GM21619 (cell line): Measurements from ENCODE around the gene IZUMO4.

Experiments used
- ATAC-seq: cut with Tn5 transposase; IDR thresholded peaks from one replicate; pipeline ENCODE4 v1.9.1; 2021; ENCODE audit not compliant: unreplicated experiment

The IZUMO4 gene, protein sequence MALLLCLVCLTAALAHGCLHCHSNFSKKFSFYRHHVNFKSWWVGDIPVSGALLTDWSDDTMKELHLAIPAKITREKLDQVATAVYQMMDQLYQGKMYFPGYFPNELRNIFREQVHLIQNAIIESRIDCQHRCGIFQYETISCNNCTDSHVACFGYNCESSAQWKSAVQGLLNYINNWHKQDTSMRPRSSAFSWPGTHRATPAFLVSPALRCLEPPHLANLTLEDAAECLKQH

DNA sequence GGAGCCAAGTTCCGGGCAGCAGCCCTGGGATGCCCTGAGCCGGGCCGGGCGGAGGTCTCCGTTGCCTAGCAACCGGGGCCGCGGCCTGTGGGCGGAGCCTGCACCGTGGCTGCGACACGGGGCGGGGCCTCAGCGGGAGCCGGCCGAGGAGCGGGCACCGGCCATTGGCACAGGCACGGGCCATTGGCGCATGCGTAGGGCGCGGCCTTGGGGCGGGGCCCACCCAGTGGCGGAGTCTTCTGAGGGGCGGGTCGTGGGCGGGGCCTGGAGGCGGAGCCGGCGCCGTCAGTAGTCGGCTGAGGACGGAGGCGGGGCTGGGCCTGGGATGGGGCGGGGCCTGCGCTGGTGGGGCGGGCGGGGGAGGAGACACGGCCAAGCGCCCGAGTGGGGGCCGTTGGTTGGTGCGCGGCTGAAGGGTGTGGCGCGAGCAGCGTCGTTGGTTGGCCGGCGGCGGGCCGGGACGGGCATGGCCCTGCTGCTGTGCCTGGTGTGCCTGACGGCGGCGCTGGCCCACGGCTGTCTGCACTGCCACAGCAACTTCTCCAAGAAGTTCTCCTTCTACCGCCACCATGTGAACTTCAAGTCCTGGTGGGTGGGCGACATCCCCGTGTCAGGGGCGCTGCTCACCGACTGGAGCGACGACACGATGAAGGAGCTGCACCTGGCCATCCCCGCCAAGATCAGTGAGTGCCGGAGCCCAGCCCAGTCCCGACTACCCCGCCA is at the start of gene IZUMO4:
TSS of gene IZUMO4 (plus strand) at position 436 of the 723 bp plus-strand sequence. CDS start at position 467, 31 bp downstream.
- ATAC-seq, result peak; percentile 60

DNA sequence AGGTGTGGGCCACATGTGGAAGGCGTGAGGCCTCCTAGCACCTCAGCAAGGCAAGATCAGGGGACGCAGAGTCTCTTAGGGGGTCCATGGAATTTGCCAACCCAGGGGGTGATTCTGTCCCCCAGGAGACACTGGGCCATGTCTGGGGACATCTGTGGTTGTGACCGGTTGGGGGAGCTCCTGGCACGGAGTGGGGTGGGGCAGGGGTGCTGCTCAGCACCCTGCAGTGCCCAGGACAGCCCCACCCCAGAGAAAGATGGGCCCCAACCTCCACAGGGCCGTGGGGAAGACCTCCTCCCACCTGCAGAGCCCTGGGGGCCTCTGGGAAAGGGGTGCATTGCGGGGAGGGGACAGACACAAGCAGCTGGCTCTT is 49.7 kb upstream of the IZUMO4 start:
- no peak for ATAC-seq

DNA sequence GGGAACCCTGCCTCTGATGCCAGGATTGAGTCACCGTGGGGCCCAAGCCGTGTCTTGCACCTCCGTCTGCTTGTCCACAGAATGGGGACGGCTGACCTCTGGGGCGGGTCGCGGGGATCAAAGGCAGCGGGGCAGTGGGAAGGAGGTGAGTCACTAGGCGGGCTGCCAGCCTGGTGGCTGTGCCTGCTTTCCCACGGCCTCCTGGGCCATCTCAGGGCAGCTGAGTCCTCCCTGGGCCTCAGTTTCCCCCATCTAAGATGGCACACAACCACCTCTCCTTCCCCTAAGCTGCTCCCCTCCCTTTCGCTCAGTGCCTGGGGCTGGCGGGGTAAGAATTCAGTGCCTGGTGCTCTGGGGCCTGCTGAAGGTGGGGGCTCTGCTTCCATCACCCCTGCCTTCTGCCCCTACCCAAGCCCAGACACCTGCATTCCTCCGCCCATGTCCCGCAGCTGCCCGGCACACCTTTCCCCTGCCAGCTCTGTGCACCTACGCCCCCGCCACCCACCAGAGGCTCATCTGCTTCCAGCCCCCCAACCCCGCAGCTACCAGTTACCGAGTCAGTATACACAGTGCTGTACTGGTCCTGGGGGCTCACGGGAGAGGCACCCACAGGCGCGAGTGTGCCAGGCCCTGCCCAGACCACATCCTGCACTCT is 49.1 kb upstream of the IZUMO4 start:
- ATAC-seq, result no peak

DNA sequence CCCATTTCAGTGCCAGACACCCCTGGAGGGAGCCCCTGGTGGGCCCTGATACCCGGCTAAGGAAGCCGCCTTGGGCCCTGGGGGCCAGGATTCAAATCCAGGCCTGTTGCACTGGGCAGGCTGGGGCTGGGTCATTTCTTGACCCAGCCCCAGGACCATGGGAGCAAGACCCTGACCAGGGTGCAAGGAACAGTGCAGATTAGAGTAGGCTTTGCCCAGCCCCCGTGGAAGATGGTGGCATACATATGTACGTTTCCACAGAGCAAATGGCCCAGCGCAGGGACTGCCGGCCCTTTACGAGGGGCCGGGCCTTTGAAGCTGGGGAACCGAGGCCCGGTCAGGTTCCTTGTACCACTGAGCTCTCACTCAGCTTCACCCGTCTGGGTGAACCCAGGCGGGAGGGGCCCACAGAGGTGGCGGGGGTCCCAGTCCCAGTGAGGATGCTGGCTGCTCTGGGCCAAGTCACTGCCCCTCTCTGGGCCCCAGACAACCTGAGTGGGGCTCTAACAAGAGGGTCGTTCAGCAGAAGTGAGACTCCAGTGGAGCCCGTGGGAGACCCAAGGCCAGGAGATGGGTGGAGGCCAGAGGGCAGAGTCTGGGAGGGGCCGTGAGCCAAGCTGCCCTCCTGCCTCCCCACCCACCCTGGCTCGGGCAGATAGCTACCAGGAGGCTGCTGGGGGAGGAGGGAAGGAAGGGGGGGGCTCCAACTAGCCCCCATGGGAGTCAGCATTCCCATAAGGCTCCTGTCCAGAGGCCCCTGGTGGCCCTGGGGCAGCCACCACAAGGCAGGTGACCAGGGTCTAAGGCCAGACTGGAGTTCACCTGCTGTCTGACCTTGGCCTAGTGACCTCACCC is 48.4 kb upstream of the IZUMO4 start:
- ATAC-seq, result no peak

DNA sequence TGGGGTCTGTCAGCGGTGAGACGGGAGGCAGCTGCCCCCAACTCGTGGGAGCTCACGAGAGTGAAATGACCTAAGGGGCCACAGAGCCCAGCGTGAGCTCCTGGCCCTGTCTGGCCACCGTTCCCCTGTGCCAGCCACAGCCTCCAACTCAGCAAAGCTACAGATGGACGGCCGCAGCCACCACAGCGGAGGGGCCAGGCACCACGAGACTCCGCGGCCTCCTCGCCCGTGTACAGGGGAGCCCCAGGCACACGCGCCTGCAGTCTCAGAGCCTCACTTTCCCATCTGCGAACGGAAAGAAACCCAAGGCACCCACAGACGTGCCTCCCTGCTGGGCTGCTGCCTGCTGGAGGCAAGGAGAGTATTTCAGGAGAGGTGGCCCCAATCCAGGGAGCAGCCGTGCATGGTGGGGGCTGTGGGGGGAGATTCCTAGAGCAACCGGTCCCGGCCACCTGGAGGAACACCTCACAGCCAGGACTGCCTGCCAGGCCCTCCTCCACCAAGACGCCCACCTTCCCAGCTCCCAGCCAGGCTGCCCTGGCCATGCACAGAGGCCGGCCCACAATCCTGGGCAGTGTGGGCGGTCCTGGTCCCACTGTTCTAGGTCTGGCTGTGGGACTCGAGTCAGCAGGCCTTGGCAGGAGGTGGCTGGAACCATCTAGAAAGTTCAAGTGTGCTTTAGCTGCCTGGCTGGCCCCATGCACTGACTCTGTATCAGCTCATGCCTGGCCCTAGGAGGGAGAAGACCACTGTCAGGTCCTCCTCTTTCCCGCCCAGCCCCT is 47.6 kb upstream of the IZUMO4 start:
- ATAC-seq, result no peak

DNA sequence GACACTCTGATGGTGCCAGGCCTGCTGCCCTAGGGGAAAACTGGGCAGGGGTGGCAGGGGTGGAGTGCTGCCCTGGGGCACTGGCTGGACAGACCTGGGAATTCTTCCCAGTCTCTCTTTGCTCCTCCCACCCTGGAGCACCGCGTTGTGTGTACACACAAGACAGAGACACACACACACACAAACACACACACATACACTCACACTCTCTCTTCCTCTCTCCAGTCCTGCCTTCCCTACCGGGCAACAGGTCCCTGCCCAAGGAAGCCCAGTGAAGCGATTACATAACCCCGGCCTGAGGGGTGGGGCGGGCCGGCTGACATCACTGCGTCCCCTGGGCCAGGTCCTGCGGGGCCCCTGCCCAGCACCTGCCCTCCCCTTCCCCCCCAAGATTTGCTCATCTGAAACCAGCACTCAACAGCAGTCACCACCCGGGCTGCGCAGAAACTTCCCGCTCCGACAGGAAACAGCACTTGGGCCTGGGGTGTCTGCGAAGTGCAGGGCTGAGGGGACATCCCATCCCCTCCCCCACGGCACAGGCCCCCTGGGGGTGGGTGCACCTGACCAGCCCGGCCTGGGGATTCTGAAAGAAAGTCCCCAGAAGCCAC is 46.9 kb upstream of the IZUMO4 start:
- peak; percentile 9 for ATAC-seq

DNA sequence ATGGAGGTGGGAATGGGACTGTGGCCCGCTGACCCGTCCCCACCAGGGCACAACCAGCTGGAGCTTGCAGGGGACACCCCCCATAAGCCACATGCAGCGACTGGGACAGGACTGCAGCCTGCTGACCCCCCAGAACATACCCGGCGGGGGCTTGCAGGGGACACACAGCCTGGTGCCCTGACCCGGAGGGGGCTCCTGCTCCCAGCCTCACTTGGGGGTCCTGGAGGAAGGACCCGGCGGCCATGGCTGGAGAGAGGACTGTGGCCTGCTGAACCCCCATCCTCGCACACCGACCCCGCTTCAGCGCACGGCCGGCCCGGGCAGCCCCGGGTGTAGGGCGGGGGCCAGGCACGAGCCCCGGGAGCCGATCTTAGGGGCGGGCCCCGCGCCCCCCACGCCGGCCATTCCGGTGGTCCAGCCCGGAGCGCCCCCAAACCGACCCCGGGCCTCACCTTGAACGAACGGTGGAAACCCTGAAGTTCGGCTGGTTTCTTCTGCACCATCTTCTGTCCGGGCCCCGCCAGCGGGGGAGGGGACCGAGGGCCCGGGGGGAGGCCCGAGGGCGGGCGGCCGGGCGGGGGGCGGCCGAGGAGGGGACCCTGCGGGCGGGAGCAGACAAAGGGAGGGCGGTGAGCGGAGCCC is 46.2 kb upstream of the IZUMO4 start:
- peak; percentile 4 for ATAC-seq

DNA sequence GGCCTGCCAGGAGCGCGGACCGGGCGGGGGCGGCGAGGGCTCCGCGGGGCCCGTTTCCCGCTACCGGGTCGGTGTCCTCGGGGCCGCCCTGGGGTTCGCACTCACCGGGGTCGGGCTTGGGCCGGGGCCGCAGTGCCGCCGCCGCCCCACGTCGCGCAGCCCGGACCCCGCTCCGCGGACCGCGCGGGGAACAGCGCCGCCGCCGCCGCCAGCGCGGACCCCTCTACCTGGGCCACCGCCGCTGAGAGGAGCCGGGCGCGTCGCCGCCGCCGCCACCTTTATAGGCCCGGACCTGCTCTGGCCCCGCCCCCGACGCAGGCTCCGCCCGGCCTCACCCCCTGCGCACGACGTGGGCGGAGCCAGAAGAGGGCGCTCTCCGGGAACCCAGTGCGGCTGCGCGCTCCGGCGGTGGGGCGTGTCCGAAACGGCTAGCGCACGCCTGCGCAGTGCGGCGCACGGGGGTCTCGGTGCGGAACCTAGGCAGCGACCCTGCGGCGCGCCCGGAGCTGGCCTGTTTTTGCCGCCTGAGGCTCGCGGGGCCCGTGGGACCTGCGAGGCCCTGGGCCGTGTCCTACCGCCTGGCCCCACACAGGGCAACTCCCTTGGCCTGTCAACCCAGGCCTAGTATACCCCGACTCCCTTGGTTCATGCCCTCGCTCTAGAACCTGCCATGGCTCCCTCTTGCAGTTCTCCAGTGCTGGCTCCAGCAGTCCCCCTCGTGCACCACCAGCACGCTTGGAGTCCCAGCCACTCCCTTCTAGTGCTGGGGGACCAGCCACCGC is 45.5 kb upstream of the IZUMO4 start, which contains the start of gene MKNK2:
TSS of gene MKNK2 (minus strand) at position 254 of the 782 bp plus-strand sequence. CDS start 393 bp downstream, outside the sequence.
- ATAC-seq, result peak; percentile 37

DNA sequence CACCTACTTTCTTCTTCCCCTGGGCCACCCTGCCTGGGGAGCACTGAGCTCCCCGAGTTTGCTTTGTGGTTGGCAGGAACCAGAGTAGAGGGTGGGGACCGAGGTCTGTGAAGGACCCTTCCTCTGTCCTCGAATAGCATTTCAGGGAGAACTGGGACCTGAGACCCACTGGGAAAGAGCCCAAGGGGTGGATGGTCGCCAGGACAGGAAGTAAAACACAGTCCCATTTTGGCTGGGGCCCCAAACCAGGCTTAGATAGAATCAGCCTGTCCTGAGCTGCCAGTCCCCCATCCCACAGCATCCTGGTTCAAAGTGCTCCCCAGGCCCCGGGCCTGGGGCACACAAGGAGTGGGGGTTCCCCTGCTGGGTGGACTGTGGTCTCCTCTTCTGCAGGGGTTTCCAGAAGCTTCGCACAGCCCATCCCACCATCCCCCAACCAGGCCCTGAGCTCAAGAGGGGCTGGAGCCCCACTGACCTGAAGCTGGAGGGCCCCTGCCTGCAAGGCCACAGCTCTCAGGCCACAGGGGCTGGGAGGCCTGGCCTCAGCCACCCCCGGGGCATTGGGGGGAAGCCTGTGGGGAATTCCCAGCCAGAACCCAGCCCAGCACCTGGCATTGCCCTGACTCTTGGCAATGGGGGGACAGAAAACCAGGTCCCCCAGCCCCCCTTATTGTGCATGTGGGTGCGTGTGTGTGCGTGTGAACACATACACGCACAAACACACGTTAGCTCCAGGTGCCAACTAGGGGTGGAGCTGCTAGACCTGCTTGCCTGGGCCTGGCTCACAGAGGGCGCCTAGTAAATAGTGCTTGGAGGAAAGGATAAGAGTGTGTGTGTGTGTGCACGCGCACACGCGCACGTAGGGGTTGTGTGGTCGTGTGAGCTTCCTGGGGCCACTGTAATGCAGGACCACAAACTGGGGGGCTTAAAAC is 44.7 kb upstream of the IZUMO4 start:
- ATAC-seq, result no peak

DNA sequence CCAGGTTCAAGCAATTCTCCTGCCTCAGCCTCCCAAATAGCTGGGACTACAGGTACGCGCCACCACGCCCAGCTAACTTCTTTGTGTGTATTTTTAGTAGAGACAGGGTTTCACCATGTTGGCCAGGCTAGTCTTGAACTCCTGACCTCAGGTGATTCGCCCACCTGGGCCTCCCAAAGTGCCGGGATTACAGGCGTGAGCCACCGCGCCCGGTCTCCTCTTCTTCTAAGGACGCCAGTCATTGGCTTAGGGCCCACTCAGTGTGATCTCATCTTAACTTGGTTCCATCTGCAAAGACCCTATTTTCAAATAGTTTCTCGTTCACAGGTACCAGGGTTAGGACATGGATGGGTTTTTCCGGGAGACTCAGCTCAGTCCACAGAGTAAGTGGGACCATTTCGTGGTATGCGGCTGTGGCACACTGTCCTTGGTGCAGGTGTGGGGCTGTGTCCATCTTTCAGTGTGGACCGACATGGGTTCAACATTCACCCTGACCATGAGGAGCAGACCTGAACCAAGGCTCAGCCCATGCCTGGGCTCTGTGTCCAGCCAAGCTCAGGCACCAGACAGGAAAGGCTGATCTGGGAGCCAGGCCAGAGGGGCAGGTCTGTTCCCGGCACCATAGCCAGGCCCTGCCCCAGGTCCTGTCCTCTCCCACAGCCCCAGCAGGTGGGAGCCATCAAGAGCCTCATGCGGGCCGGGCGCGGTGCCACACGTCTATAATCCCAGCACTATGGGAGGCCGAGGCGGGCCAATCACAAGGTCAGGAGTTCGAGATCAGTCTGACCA is 42.9 kb upstream of the IZUMO4 start:
- ATAC-seq, result no peak

DNA sequence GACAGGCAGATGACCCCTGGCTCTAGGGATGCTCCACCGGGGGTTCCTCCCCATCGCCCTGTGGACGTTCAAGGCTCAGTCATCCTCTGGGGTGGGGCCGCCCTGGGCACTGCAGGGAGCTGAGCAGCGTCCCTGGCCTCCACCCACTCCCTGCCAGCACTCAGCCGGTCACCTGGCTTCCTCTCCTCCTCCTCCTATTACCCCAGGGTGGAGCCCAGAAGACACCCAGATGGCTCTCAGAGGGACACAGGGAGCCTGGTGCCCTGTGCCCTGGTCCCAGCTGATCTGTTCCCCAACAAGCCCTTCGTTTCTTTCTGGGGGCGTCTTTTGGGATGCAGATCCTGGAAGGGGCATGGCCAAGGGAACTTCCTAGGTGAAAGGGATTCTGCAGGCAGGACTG is 42.0 kb upstream of the IZUMO4 start:
- no peak for ATAC-seq

DNA sequence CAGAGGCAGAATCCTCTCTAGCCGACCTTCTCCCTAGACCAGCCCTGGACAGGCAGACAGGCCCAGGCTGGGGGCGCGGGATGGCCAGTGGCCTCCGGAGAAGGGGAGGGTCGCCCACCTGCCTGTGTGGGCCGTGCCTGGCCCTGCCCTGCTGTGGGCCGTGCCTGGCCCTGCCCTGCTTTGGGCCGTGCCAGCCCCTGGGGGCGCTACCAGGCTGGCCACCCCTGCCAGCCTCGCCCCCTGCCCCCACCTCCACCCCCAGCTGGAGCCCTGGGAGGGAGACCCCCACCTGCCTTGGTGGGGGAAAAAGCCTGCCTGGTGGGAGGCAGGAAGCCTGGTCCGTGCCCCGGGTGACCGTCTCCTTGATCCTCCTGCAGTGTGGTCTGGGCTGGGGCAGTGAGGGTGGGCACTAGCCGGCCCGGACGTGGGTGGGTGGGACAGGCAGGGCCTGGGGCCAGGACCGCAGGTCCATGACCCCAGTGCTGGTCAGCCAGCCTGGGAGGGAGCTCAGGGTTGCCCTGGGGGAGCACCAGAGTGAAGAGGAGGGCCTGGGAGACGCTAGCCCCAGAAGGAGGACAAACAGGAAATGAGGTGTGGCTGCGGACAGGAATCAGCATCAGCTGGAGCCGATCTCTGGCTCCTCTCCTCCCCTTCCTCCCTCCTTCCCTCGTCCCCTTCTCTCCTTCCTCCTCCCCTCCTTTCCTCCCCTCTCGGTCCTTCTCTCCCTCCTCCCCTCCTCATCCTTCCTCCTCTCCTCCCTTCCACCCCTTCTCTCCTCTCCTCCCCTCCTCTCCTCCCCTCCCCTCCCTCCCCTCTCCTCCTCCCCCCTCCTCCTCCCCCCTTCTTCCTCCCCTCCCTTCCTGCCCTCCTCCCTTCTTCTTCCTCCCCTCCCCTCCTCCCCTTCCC is 40.5 kb upstream of the IZUMO4 start:
- ATAC-seq, result no peak

DNA sequence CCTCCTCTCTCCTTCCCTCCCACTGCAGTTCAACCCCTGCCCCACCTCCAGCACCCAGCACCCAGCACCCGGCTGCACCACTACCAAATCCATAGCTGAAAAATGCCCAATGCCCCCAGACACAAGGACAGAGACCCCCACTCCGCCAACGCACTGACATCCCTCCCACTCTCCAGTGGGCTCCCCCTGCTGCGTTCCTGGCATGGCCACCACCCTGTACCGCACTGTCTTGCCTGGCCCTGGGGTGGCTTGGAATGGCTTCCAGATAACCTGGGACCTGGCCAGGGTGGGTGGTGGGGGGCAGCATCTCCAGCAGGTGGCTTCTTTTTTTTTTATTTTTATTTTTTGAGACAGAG is 39.9 kb upstream of the IZUMO4 start:
- ATAC-seq, result no peak

DNA sequence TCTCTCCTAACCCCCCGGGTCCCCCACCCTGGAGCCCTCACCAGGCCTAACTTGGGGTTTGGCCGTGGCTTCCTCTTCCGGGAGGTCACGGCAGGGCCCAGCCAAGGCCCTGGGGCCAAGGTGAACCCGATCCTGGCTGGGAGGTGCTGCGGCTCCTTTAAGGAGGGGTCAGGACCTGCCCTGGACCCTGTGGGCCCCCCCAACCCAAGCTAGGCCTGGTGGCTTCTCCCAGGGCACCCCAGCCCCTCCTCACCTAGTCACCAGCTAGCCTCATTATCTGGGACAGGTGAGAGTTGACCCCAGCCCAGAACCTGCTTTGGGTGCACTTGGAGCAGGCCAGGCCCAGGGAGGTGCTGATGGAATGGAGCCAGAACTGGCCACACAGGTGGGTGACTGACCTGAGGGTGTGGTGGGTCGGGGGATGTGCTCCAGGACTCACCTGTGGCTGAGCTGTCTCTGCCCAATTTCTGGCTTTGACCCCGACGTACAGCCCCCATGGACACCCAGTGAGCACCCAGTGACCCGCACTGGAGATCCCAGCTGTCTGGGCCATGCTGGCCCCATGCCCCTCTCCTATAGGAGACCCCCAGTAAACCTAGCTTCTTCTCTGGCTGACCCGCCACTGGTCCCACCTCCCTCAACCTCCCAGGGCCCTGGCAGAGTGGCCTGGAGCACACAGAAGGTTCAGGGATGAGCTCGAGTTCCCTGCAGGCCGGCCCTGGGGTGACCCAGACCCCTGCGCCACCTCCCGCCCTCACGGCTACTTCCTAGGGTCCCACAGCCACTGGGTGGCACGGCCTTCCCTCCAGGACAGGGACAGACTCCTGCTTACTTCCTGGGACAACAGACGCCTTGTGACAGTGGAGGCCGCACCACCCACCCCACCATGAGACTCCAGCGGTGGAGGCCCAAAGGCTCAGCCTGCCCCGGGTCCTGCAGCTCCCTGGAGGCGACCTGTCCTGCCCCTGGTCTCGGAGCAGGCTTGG is 38.9 kb upstream of the IZUMO4 start:
- no peak for ATAC-seq
